ENCODE data around the gene SLC6A5.
"Not testable (repeated sequence)": the region's sequence is repeated elsewhere in the genome, so short reads cannot be mapped to it uniquely, and the experiment has no call there.

Gene SLC6A5

GRCh38 chr11:20564846-20565635 is 34.4 kb upstream of the SLC6A5 start:
- no peaks in the 10 kb centered on the region for H3K4me1 ChIP-seq (ENCODE audit: low read length)
- H3K4me2 ChIP-seq (ENCODE audit: low read length): no peak overlapping the region
- no peaks in the 10 kb centered on the region for H3K36me3 ChIP-seq (replicated peaks; ENCODE audit: low read depth, low read length)
- no peaks in the 10 kb centered on the region for H3K9me3 ChIP-seq (ENCODE audit: insufficient read depth, low read length)
- no peak for TF ChIP-seq CTCF (IDR thresholded peaks at IDR 0.05; ENCODE audit: low read depth, low read length)
- no peak overlapping the region for H3K4me3 ChIP-seq (ENCODE audit: low read length)
- H4K20me1 ChIP-seq (ENCODE audit: insufficient read depth, low read length): no peaks in the 10 kb centered on the region
- no peak overlapping the region for H2AFZ ChIP-seq (ENCODE audit: low read depth, low read length)
- peaks cover 4% of the 10 kb centered on the region; the same call in 1 of the 2 replicates for H3K27me3 ChIP-seq (ENCODE audit: low read depth, low read length)
- H3K79me2 ChIP-seq (ENCODE audit: low read length): no peaks in the 10 kb centered on the region
- H3K9ac ChIP-seq (ENCODE audit: low read length): no peak overlapping the region
- H3K27ac ChIP-seq (ENCODE audit: low read length): no peak overlapping the region

- not testable (repeated sequence) for H3K4me2 ChIP-seq (ENCODE audit: low read length); H3K9me3 ChIP-seq (ENCODE audit: insufficient read depth, low read length); H2AFZ ChIP-seq (ENCODE audit: low read depth, low read length); H3K27me3 ChIP-seq (ENCODE audit: low read depth, low read length); H3K9ac ChIP-seq (ENCODE audit: low read length); H3K79me2 ChIP-seq (ENCODE audit: low read length); H3K4me1 ChIP-seq (ENCODE audit: low read length); H3K36me3 ChIP-seq (replicated peaks; ENCODE audit: low read depth, low read length); H3K4me3 ChIP-seq (ENCODE audit: low read length); H4K20me1 ChIP-seq (ENCODE audit: insufficient read depth, low read length); H3K27ac ChIP-seq (ENCODE audit: low read length)
Observed at GRCh38 chr11:20566115-20566514, 33.3 kb upstream of the SLC6A5 start.

GRCh38 chr11:20566591-20567434 is 32.6 kb upstream of the SLC6A5 start:
- no peak overlapping the region for H3K27ac ChIP-seq (ENCODE audit: low read length)
- no peak for TF ChIP-seq EZH2phosphoT487 (IDR thresholded peaks at IDR 0.05; ENCODE audit: low read depth)
- TF ChIP-seq CTCF (IDR thresholded peaks at IDR 0.05; ENCODE audit: low read depth, low read length): no peak
- no peaks in the 10 kb centered on the region for H3K79me2 ChIP-seq (ENCODE audit: low read length)
- H3K4me1 ChIP-seq (ENCODE audit: low read length): no peaks in the 10 kb centered on the region
- no peak overlapping the region for H3K4me3 ChIP-seq (ENCODE audit: low read length)
- H3K27me3 ChIP-seq (ENCODE audit: low read depth, low read length): no peaks in the 10 kb centered on the region
- H3K9ac ChIP-seq (ENCODE audit: low read length): no peak overlapping the region
- no peak overlapping the region for H3K4me2 ChIP-seq (ENCODE audit: low read length)
- H2AFZ ChIP-seq (ENCODE audit: low read depth, low read length): no peak overlapping the region
- H3K9me3 ChIP-seq (ENCODE audit: insufficient read depth, low read length): no peaks in the 10 kb centered on the region
- H3K36me3 ChIP-seq (replicated peaks; ENCODE audit: low read depth, low read length): no peaks in the 10 kb centered on the region
- no peaks in the 10 kb centered on the region for H4K20me1 ChIP-seq (ENCODE audit: insufficient read depth, low read length)

- H3K36me3 ChIP-seq (replicated peaks; ENCODE audit: low read depth, low read length); H3K9ac ChIP-seq (ENCODE audit: low read length); H3K9me3 ChIP-seq (ENCODE audit: insufficient read depth, low read length); H3K79me2 ChIP-seq (ENCODE audit: low read length); H3K4me1 ChIP-seq (ENCODE audit: low read length); H2AFZ ChIP-seq (ENCODE audit: low read depth, low read length); H3K4me3 ChIP-seq (ENCODE audit: low read length); H3K4me2 ChIP-seq (ENCODE audit: low read length); H4K20me1 ChIP-seq (ENCODE audit: insufficient read depth, low read length); H3K27me3 ChIP-seq (ENCODE audit: low read depth, low read length); H3K27ac ChIP-seq (ENCODE audit: low read length): not testable (repeated sequence)
Observed at GRCh38 chr11:20579725-20580124, 19.7 kb upstream of the SLC6A5 start.

GRCh38 chr11:20583201-20583600 is 16.2 kb upstream of the SLC6A5 start:
- H2AFZ ChIP-seq (ENCODE audit: low read depth, low read length): no peak overlapping the region
- H3K9me3 ChIP-seq (ENCODE audit: insufficient read depth, low read length): no peaks in the 10 kb centered on the region
- no peaks in the 10 kb centered on the region for H3K79me2 ChIP-seq (ENCODE audit: low read length)
- no peaks in the 10 kb centered on the region for H3K4me1 ChIP-seq (ENCODE audit: low read length)
- H3K4me2 ChIP-seq (ENCODE audit: low read length): no peak overlapping the region
- H3K27ac ChIP-seq (ENCODE audit: low read length): no peak overlapping the region
- H3K27me3 ChIP-seq (ENCODE audit: low read depth, low read length): no peaks in the 10 kb centered on the region
- no peak overlapping the region for H3K9ac ChIP-seq (ENCODE audit: low read length)
- no peaks in the 10 kb centered on the region for H3K36me3 ChIP-seq (replicated peaks; ENCODE audit: low read depth, low read length)
- H3K4me3 ChIP-seq (ENCODE audit: low read length): no peak overlapping the region
- TF ChIP-seq EZH2phosphoT487 (IDR thresholded peaks at IDR 0.05; ENCODE audit: low read depth) (no peak), CTCF (IDR thresholded peaks at IDR 0.05; ENCODE audit: low read depth, low read length) (no peak)
- no peaks in the 10 kb centered on the region for H4K20me1 ChIP-seq (ENCODE audit: insufficient read depth, low read length)

Measured in OCI-LY3 (cell line).